Ishikawa (cell line): ENCODE measurements around the gene FECH.

Experiments
- CEBPB ChIP-seq: IDR thresholded peaks from 2 replicates; pipeline ENCODE4 v1.6.1; 2012
- EP300 ChIP-seq: IDR thresholded peaks from 2 replicates; pipeline ENCODE4 v1.6.1; 2012; ENCODE audit warnings: borderline replicate concordance
- TCF12 ChIP-seq: IDR thresholded peaks from 2 replicates; pipeline ENCODE4 v1.6.1; 2012; ENCODE audit warnings: low read depth
- YY1 ChIP-seq: IDR thresholded peaks from 2 replicates; pipeline ENCODE4 v1.6.1; 2012; ENCODE audit warnings: low read depth
- TF ChIP-seq, protein P1 (sequence below): IDR thresholded peaks from 2 replicates; pipeline ENCODE4 v1.6.1; 2012; ENCODE audit warnings: low read depth, mild to moderate bottlenecking
- TF ChIP-seq, protein P2 (sequence below): IDR thresholded peaks from 2 replicates; pipeline ENCODE4 v1.6.1; 2012

DNA sequence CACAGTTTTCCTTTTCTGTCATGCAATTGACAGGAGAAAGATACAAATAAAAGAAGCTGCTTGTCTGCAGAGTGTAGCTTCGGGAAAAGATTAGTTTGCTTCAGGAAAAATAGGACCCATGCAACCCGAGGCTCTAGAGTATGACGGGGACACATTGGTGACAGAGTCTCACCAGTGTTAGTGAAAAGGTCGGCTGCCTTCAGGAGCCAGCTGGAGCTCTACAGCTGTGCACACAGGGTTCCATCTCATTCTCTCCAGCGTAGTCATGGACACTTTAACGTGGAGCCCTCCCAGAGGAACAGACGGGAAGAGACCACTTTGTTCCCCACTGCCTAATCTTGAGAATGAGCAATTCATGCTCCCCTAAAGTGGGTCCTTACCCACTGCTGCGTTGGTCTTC, 42.9 kb downstream of the FECH start:
- TF ChIP-seq, protein P1, sequence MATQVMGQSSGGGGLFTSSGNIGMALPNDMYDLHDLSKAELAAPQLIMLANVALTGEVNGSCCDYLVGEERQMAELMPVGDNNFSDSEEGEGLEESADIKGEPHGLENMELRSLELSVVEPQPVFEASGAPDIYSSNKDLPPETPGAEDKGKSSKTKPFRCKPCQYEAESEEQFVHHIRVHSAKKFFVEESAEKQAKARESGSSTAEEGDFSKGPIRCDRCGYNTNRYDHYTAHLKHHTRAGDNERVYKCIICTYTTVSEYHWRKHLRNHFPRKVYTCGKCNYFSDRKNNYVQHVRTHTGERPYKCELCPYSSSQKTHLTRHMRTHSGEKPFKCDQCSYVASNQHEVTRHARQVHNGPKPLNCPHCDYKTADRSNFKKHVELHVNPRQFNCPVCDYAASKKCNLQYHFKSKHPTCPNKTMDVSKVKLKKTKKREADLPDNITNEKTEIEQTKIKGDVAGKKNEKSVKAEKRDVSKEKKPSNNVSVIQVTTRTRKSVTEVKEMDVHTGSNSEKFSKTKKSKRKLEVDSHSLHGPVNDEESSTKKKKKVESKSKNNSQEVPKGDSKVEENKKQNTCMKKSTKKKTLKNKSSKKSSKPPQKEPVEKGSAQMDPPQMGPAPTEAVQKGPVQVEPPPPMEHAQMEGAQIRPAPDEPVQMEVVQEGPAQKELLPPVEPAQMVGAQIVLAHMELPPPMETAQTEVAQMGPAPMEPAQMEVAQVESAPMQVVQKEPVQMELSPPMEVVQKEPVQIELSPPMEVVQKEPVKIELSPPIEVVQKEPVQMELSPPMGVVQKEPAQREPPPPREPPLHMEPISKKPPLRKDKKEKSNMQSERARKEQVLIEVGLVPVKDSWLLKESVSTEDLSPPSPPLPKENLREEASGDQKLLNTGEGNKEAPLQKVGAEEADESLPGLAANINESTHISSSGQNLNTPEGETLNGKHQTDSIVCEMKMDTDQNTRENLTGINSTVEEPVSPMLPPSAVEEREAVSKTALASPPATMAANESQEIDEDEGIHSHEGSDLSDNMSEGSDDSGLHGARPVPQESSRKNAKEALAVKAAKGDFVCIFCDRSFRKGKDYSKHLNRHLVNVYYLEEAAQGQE: no peak
- no peak for TF ChIP-seq YY1
- TF ChIP-seq, protein P2, sequence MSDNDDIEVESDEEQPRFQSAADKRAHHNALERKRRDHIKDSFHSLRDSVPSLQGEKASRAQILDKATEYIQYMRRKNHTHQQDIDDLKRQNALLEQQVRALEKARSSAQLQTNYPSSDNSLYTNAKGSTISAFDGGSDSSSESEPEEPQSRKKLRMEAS: no peak
- no peak for TF ChIP-seq CEBPB
- no peak for TF ChIP-seq EP300
- no peak for TF ChIP-seq TCF12
